SK-N-MC (cell line): ENCODE results near the gene COL4A1.

Experiments used
- EZH2 ChIP-seq: fragments of 200-600 bp; sonication (generic); IDR thresholded peaks from one replicate; pipeline ENCODE4 v1.6.1; 2017; ENCODE audit warnings: antibody characterized with exemption
- FOXP2 ChIP-seq: optimal IDR thresholded peaks from 2 replicates; pipeline ENCODE3; 2011; ENCODE audit warnings: mild to moderate bottlenecking, moderate library complexity; ENCODE audit not compliant: insufficient read depth; ENCODE audit errors: extremely low read length, control extremely low read depth
- POLR2AphosphoS5 ChIP-seq: IDR thresholded peaks from 2 replicates; pipeline ENCODE4 v1.6.1; 2012; ENCODE audit warnings: mild to moderate bottlenecking, low read depth, low read length, borderline replicate concordance

GRCh38 chr13:110230661-110231347, 76.2 kb downstream of the COL4A1 start:
- TF ChIP-seq EZH2 (no peak), FOXP2 (no peak), POLR2AphosphoS5 (no peak)
